Measurements from ENCODE around the gene NTNG1.

GRCh38 chr1:107422901-107423300, 282.1 kb downstream of the NTNG1 start:
- no peak for TF ChIP-seq CTCF (IDR thresholded peaks at IDR 0.05)
- no peak for TF ChIP-seq EP300 (IDR thresholded peaks at IDR 0.05)
- no peak for TF ChIP-seq POLR2AphosphoS5 (IDR thresholded peaks at IDR 0.05)
